ENCODE data around the gene ITGB5.
A peak's percentile ranks its signal among the peaks of the same experiment; 100 is the strongest.
"Not testable (repeated sequence)": the region's sequence is repeated elsewhere in the genome, so short reads cannot be mapped to it uniquely, and the experiment has no call there.

Gene ITGB5

DNA sequence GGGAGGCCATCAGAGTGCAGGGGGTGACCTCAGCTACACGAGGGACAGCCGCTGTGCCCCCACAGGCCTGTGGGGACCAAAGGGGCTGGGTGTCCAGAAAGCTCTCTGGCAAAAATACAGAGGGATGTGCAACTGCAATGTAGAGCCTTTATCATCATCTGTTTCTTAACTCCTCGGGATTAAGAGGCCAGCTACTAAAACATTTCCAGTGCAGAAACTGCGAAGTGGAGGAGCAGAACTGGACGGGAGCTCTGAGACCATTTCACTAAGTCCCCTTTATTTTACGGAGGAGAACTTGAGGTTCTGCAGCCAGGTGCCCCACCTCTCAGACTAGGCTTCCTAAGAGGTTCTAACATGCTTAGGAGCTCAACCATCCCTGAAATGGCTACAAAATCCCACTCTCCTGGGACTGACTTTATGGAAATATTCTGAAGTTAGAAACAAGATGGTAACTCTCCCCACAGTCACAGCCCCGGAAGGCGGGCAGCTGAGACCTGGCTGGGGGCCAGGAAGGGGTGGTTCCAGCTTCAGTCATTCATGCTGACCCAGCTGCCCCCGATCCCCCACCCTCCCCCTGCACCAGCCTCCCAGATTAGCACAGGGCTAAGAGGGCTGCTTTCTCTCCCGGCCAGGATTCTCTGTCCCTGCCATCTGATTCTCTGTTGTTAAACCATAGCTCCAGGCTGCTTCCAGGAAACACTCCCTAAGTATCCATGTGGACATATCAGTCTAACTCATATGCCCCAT lies 116.7 kb downstream of the ITGB5 start:
- no peak for DNase-seq (ENCODE audit: low read depth in 2 of 2)

DNA sequence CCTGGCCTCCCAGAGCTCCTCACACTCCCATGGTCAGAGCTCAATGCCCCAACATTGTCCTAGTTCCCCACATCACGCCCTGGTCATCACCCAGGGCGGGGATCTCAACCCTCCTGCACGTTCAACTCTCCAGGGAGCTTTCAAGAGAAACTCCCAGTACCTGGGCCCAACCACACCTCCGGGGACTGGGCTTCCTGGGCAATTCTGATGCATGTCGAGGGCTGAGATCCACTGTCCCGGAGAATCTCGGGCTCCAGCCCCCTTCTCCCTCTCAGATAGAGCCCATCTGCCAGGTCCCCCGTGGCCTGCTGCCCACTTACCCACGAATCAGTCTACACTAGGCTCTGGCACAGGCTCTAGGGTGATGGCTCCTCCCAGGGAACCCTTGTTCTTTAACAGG lies 117.7 kb downstream of the ITGB5 start:
- no peak for DNase-seq (ENCODE audit: low read depth in 2 of 2)

DNA sequence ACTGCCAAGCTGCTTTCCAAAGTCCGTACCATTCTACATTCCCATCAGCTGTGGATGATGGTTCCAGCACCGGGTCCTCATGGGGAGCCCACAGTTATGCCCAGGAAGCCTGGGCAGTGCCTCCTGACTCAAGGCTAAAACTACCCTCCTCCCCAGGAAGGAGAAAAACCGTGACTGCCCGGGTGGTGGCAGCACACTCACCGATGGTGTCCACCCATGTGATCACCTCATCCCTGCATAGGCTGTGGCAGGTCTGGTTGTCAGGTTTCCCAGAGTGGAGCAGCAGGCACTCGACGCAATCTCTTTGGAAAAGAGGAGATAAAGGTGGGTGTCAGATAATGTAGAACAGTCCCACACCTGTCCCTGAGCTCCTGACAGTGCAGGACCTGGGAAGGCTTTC lies 118.4 kb downstream of the ITGB5 start:
- no peak for DNase-seq (ENCODE audit: low read depth in 2 of 2)

DNA sequence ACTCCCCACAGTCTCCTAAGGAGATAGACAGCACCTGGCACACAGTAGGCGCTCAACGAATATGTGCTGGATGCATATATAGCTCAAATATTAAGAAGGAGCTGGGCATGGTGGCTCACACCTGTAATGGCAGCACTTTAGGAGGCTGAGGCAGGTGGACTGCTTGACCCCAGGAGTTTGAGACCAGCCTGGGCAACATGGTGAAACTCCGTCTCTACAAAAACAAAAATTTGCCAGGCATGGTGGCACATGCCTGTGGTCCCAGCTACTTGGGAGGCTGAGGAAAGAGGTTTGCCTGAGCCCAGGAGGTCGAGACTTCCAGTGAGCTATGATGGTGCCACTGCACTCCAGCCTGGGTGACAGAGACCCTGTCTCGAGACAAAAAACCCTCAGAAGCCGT lies 119.5 kb downstream of the ITGB5 start:
- DNase-seq (ENCODE audit: low read depth in 2 of 2) = no peak

DNA sequence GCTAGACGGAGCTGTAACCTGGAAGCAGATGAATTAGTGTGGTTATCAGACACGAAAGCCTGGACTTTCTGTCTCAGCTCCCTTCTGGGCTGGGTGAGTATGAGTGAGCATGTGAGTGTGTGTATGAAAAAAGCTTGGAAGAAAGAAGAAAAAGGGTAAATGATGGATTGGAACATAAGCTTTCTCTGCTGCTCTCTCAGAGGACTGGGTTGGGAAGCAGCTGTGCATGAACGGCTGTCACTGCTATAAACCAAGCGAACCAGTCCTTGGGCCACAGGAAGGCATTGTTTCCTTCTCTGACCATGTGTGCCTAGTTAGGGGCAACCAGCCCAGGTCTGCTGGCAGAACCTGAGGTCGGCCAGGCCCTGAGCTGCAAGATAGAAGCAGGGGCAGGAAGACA lies 119.9 kb downstream of the ITGB5 start:
- DNase-seq (ENCODE audit: low read depth in 2 of 2) = no peak

DNA sequence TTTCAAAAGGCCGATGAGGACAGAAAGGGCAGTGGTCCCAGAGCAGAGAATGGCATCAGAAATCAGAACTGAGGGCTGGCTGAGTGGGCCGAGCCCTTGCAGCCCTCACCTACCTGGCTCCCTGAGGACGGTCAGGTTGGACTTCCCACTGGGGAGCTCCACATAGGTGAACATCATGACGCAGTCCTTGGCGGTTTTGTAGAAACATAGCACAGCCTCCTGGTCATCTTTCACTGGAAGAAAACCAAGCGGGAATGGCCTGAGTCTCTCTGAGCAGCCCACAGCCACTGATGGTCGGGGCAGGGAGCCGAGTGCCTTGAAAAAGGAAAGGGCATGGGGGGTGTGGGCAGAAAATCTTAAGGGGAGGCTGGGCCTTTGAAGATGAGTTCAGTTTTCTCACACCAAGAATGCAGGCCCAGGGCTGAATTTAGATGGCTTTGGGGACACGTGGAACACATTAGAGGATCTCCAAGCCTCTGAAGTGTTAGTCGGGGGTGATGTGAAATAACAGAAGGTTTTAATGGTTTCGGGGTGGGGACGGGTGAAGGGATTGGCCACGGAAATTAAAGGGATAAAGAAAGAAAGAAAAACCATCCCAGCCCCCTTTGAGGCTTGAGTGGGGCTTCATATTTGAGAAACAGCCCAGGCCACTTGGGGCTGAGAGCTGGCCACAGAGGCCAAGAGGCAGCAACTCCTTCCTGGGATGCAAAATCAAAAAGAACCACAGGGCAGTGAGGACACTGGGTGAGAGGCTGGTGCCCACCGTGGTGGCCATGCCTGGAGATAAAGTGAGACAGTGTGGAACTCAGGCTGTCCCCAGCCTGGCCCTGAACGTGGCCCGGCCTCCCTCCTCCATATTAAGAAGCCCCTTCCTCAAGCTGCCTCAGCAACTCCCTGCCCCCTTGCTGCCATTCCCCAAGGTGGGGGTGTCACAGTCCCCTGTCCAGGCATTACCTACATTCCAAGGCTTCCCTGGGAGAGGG lies 120.8 kb downstream of the ITGB5 start:
- no peak for DNase-seq (ENCODE audit: low read depth in 2 of 2)

DNA sequence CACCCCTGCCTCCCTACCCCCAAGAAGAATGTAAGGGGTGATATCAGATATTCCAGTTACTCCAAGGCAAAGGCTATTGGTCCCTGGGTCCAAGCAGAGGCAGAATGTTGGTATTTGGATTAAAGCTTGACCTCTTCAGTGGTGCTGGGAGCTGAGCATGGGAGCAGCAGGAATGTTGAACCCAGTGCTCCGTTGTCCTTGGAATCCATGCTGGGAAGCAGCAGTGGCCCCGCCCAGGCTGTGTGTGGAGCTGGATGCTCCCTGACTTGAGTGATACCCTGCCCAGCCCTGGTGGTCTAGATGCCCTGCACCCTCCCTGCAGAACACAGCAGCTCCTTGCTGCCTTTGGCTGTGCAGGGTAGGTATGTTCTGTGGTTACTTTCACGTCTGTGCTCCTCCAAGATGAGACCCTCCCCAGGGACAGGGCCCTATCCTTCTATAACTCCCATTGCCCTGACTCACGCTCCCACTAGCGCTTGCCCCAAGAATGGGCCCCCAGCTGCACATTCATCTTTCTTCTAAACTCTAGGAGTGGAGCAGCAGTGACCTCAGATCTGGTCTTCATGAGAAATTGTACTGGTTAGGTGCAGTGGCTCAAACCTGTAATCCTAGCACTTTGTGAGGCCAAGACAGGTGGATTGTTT lies 121.8 kb downstream of the ITGB5 start:
- no peak for DNase-seq (ENCODE audit: low read depth in 2 of 2)

DNA sequence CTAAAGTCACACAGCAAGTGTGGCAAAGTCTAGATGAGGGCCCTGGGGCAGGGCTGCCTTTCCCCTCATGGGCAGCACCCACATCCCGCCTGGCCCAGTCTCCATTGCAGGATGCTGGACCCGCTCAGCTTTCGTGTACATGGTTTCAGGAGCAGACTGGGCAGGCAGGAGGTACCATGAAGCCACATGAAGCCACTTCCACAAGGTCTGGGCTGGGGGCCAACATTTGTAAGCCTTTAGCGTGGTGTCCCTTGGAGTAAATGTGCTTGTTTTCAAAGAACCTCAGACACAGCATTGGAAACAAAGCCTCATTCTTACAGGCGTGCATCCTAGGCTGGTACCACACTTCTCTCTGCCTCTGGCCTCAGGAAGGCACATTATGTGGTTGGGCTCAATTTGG lies 122.4 kb downstream of the ITGB5 start:
- no peak for DNase-seq (ENCODE audit: low read depth in 2 of 2)

DNA sequence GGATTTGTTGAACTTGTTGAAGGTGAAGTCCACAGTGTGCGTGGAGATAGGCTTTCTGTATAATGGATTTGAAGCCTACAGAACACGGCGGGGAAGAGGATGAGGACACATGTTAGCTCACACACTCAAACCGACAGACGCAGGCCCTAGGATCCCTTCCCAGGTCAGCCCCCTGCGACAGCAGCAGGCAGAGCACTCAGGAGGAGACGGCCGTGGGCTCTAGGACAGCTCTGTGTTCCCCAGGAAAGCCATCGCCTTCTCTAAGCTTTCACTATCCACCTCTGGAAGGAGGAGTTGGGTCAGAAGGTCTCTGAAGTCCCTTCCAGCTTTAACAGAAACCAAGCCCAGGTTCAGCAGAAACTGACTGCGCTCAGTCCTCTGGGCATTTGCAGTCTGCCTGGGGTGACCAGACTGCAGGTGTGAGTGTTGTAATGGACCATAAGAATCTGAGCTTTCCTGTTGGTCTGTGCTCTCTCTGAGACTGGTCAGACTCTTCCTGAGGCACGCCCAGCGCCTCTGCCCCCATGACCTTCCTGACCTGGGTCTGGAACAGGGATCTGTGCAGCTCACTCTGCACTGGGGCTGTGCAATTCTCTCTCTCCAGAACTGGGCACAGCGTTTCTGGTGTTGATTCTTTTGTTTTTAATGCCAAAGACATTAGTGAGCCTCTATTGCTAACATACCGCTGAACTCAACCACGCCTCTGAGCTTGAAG lies 123.4 kb downstream of the ITGB5 start:
- DNase-seq (ENCODE audit: low read depth in 2 of 2) = no peak

DNA sequence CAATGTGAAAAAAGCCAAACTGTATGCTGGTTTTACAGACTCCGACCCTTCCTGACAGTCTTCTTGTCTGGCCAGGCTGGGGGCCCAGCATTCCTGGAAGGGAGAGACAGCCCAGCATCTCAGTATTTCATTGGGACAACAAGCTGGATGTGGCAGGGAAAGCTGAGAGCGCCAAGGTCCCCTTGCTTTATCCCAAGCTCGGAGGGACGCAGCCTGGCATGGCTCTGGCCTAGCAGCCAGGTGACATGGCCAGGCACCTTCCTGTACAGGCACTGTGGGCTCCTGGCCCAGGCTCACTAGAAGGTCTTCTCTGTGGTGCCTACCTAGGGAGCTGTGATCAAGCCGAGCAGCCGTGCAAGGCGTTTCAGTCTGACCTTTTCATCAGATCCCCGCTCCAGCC lies 124.0 kb downstream of the ITGB5 start:
- DNase-seq (ENCODE audit: low read depth in 2 of 2) = no peak

DNA sequence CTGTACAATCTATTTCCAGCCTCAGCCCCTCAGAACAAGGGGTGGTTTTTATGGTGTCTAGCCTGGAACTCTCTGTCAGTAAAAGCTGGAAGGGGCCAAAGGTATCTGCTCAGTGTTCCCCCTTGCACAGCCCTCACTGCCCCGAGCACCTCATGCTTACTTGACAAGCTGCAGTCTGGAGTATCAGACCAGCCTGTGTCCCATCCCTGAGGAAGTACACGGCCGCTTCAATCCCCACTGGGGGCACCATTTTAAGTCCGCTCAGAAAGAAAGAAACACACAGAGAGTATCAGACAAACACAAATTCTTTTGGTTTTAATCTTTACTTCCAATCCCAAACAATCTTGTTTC lies 124.5 kb downstream of the ITGB5 start:
- DNase-seq (ENCODE audit: low read depth in 2 of 2) = no peak

DNA sequence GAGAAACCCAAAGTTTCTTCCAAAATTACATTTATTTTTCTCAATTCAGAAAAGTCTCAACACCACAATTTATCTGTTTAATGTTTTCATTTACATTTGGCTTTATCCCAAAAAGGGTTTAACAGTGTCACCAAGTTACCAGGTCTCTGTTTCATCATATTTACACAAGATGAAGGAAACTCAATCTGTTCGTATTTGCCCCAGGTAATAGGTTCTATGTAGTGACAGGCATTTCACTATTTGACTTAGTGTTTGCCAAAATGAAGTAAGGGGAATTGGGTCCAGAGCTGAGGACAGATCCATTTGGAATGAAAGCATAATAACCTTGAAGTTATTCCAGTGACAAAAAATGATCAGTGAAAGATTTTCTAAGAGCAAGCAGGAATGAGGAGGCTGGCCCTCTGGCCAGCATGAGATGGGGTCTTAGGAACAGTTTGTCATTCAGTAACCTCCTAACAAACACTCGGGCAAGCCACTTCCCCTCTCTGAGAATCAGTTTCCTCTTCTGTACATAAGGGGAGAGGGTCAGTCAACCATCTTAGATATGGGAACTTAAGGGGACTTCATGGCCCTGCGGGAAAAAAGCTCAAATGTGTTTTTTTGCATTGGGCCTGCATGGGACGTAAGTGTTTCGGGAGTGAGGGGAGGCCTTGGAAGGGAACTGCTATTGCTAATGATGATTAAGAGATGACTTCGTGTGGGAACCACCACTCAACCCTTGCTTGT lies 125.1 kb downstream of the ITGB5 start:
- no peak for DNase-seq (ENCODE audit: low read depth in 2 of 2)

DNA sequence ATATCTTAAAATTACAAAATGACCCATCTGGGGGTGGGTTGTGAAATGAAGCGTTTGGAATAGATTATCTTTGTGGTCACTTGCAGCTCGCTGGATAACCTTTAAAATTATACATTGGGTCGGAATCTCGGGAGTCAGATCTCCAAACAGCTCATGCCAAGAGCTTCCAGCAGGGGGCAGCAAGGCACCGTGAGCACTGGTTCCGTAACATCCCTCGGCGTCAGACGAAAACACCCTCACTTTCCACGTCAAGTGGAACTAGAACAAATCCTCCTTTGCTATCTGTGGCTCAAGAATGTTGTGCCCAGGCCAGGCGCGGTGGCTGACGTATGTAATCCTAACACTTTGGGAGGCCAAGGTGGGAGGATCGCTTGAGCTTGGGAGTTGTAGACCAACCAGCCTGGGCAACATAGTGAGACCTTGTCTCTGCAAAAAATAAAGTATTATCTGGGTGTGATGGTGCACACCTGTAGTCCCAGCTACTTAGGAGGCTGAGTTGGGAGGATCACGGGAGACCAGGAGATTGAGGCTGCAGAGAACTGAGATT lies 125.8 kb downstream of the ITGB5 start:
- peak; percentile 37 to 71 for DNase-seq (ENCODE audit: low read depth in 2 of 2)

DNA sequence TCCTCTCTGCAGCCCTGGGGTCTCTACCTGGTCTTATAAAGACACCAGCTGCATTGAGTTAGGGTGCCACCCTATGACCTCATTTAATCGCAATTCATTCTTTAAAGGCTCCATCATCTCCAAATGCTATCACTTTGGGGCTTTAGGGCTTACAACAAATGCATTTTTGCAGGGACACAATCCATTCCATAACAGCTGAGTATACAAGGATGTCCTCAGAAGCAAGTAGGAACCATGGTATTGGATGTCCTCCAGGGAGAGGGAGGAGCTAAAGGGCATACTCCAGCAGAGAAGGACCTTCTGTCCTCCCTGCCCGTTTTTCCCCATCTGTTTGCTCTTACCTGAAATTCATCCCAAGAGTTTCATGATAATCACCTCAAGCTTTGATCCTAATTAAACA lies 126.6 kb downstream of the ITGB5 start:
- DNase-seq (ENCODE audit: low read depth in 2 of 2) = no peak

DNA sequence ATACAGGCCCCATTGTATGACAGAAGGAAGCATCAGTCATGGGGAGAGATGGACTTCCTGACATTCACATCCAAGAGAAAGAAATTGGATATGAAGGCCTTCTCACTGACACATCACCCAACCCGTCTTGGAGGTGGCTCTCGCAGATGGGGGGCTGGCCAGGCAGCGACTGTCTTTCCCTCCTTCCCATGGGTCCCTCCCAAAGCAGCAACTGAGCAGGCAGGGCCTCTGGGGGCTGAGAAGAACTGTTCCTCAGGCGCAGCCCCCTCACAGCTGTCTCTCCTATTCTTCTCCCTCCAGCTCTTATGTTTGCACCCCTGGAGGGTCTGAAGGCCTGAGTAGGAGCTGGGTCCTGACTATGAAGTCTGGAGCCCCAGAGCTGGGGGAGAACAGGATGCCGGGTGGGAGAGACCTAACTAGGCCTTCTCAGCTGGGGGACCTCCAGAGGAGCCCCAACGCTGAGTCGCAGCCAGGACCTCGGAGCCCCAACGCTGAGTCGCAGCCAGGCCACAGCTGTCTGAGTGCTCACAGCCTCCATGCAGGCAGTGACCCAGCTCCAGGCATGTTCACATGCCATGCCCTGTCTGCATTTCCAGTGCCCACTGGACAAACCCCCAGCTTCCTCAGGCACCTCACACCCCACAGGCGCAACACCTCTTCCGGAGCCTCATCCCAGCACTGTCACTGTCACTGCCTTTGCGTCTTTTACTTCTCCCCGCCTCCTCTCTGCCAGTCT lies 127.3 kb downstream of the ITGB5 start:
- DNase-seq (ENCODE audit: low read depth in 2 of 2) = no peak

DNA sequence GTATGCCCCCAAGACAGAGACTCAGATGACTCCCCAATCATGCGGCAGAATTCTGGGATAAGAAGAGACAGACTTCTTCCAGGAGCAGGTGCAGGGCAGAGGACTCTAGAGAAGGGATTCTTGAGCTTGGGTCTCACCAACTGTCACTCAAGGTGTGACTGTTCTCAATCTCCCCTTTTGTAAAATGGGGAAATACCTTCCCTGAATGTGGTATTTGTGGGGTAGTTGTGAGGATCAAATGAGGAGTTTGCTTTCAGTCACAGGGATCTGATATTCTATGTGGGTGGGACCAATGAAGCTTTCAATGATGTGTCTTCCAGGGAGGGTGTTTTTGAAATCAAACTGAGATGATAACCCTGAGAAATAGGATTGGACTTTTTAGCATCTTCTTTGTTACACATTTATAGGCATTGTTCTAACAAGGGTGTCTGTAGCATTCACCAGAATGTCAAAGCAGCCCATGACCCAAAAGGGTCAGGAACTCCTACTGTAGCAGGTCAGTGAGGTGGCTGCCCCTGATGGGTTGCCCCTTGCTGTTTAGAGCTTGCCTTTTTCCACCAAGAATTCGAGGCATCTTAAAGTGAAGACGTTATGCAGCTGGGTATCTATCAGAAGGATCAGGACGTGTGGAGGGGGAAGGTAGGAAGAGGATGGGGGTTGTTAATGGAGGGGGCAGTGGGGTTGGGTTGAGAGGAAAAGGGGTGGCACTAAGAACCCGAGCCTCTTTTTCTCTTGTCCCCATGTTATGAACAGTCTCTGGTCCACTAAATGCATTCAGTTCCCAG lies 128.1 kb downstream of the ITGB5 start:
- no peak for DNase-seq (ENCODE audit: low read depth in 2 of 2)

DNA sequence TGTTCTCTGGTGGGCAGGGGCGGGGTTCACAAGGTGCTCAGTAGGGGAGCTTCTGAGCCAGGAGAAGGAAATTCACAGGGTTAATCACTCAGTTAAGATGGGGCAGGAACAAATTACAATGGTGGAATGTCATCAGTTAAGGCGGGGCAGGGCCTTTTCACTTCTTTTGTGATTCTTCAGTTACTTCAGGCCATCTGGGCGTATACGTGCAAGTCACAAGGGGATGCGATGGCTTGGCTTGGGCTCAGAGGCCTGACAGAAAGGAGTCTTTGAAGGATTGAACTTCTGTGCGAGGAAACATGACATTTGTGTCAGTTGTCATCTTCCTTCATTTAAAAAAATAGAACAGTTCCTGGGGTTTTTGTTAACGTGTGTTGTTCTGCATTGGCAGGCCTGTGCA lies 129.2 kb downstream of the ITGB5 start:
- DNase-seq (ENCODE audit: low read depth in 2 of 2) = not testable (repeated sequence)

DNA sequence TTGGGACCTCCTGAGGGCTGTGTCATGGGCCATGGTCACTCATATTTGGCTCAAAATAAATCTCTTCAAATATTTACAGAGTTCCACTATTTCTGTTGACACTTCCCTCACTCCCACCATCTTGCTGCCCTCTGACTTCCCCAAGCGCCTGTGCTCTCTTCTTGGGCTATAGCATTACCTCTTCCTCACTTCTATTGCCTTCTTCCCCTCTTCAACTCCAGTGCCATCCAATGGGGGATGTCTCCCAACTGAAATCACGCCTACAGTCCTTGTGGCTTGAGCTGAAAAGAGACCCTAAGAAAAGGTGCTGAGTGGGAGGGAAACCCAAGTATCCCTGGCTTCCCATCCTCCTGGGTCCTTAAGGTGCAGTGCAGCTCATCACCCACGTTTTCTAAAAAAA lies 135.1 kb downstream of the ITGB5 start:
- DNase-seq (ENCODE audit: low read depth in 2 of 2) = no peak

DNA sequence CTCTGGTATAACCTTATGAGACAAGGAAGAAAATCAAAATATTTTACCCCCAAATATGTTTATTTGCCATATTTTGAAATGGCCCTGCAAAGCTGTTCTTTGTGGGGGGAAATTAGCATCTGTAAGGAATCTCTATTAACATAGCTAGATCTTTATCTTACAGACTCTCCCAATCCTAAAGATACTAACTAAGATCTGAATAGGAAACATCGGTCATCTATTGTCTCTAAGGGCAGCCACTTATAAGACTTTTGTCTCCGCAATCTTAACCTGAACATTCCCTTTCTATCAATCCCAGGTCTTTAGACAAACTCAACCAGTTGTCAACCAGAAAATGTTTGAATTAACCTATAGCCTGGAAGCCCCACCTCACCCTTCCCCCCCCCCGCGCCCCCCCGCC lies 135.7 kb downstream of the ITGB5 start:
- DNase-seq (ENCODE audit: low read depth in 2 of 2) = no peak

Data from stimulated activated CD8-positive, alpha-beta memory T cell treated with anti-CD3 and anti-CD28 coated beads, Interleukin-7, amount 100 ng/mL, for 1 hour (primary cell).